H1 (cell line): ENCODE data around the gene FRMD4B. TPM values are rescaled to one million over a fixed set of nuclear protein-coding genes. Genes with fewer than 3 reads are reported as not detected.

Experiments used
- CTCF ChIA-PET: fragments of 300-600 bp; sonication (Branson Sonifier 250); formaldehyde crosslinking; loops from one replicate; lab custom pipeline; 2021; ENCODE audit not compliant: partially characterized antibody; lab: Charles Lee
- POLR2A ChIA-PET: fragments of 300-600 bp; sonication (Branson Sonifier 250); formaldehyde crosslinking; loops from one replicate; lab custom pipeline; 2021; ENCODE audit warnings: inconsistent platforms; ENCODE audit not compliant: partially characterized antibody; lab: Charles Lee
- DNase-seq, 2 experiments: peaks; one replicate each; pipeline versions ENCODE4 v3.0.0 to v3.0.0-alpha.2; 2010 to 2022; ENCODE audit warnings: low spot score in 2 of 2, low read depth in 1 of 2, mixed read lengths in 1 of 2
- FAIRE-seq: peaks from 2 replicates; lab custom pipeline; 2011; peaks lifted over from hg19 to GRCh38; lab: Jason Lieb, UNC
- H2AFZ ChIP-seq: 2 replicates; pipeline ENCODE4 v1.8.1; 2012; ENCODE audit warnings: low read length, inconsistent platforms
- H2AK5ac ChIP-seq: 2 replicates; pipeline ENCODE4 v1.6.1; 2013; ENCODE audit warnings: low read depth, low read length
- H2BK120ac ChIP-seq: replicated peaks from 2 replicates; pipeline ENCODE3; 2013; ENCODE audit warnings: low read depth, low read length, inconsistent platforms
- H2BK12ac ChIP-seq: 2 replicates; pipeline ENCODE4 v1.6.1; 2013; ENCODE audit warnings: low read depth, low read length
- H2BK15ac ChIP-seq: 2 replicates; pipeline ENCODE4 v1.6.1; 2013; ENCODE audit warnings: low read length
- H2BK20ac ChIP-seq: 2 replicates; pipeline ENCODE4 v1.6.1; 2013; ENCODE audit warnings: low read length
- H2BK5ac ChIP-seq: 2 replicates; pipeline ENCODE4 v1.6.1; 2013; ENCODE audit warnings: low read depth, low read length
- H3K14ac ChIP-seq: 2 replicates; pipeline ENCODE4 v1.6.1; 2013; ENCODE audit warnings: inconsistent platforms; ENCODE audit not compliant: insufficient read length
- H3K18ac ChIP-seq: 2 replicates; pipeline ENCODE4 v1.6.1; 2013; ENCODE audit warnings: low read length; ENCODE audit errors: extremely low read depth
- H3K23ac ChIP-seq: 2 replicates; pipeline ENCODE4 v1.6.1; 2013; ENCODE audit warnings: inconsistent platforms; ENCODE audit not compliant: insufficient read length
- H3K23me2 ChIP-seq: 2 replicates; pipeline ENCODE4 v1.6.1; 2013; ENCODE audit warnings: low read depth, low read length
- H3K27ac ChIP-seq: 2 replicates; pipeline ENCODE4 v1.6.1; 2011; ENCODE audit warnings: low read depth, low read length, inconsistent platforms
- H3K27me3 ChIP-seq, 4 experiments: replicated peaks in 1 of 4; 1 replicate in 1 of 4; 2 replicates in 3 of 4; pipeline versions ENCODE4 v1.6.1 to v1.8.1; 2011 to 2013; ENCODE audit warnings: low read length in 3 of 4, mild to moderate bottlenecking in 3 of 4, inconsistent platforms in 2 of 4, mixed read lengths in 2 of 4, moderate library complexity in 1 of 4; ENCODE audit not compliant: control insufficient read depth in 3 of 4, insufficient read depth in 3 of 4; ENCODE audit errors: extremely low read depth in 1 of 4
- H3K36me3 ChIP-seq, 4 experiments: 2 replicates each; pipeline versions ENCODE4 v1.6.1 to v1.8.1; 2011 to 2013; ENCODE audit warnings: mild to moderate bottlenecking in 4 of 4, low read length in 3 of 4, moderate library complexity in 2 of 4, control low read depth in 1 of 4, inconsistent platforms in 1 of 4; ENCODE audit not compliant: insufficient read depth in 4 of 4, control insufficient read depth in 2 of 4
- H3K4ac ChIP-seq: replicated peaks from 2 replicates; pipeline ENCODE3; 2013; ENCODE audit warnings: low read length, low read depth, mixed read lengths, inconsistent platforms; ENCODE audit not compliant: insufficient read length
- H3K4me1 ChIP-seq, 4 experiments: replicated peaks in 1 of 4; 1 replicate in 1 of 4; 2 replicates in 3 of 4; pipeline versions ENCODE4 v1.6.1 to v1.8.1; 2011 to 2013; ENCODE audit warnings: low read length in 3 of 4, inconsistent platforms in 2 of 4, mixed read lengths in 1 of 4; ENCODE audit not compliant: insufficient read depth in 4 of 4, control insufficient read depth in 3 of 4
- H3K4me2 ChIP-seq, 2 experiments: 2 replicates each; pipeline versions ENCODE4 v1.6.1 to v1.8.1; 2011 to 2013; ENCODE audit warnings: low read depth in 2 of 2, low read length in 2 of 2, control low read depth in 1 of 2, inconsistent platforms in 1 of 2, mild to moderate bottlenecking in 1 of 2; ENCODE audit not compliant: insufficient read depth in 1 of 2
- H3K4me3 ChIP-seq, 4 experiments: fragments of 200-600, 300-600 bp in 1 of 4; sonication (generic), shearing (Covaris generic), sonication (Bioruptor Twin) in 1 of 4; 2 replicates each; pipeline versions ENCODE4 v1.5.1 to v1.8.1; 2011 to 2016; ENCODE audit warnings: low read length in 4 of 4, low read depth in 3 of 4, control low read depth in 2 of 4, inconsistent platforms in 2 of 4, mild to moderate bottlenecking in 2 of 4, mixed read lengths in 1 of 4, moderate library complexity in 1 of 4; ENCODE audit not compliant: insufficient read depth in 2 of 4; ENCODE audit errors: extremely low read depth in 1 of 4
- H3K56ac ChIP-seq: replicated peaks from 2 replicates; pipeline ENCODE3; 2013; ENCODE audit warnings: low read depth, mild to moderate bottlenecking, mixed read lengths, low read length, inconsistent platforms; ENCODE audit not compliant: insufficient read length
- H3K79me1 ChIP-seq: 2 replicates; pipeline ENCODE4 v1.6.1; 2013; ENCODE audit warnings: low read depth, low read length, control low read depth
- H3K79me2 ChIP-seq, 2 experiments: 2 replicates each; pipeline versions ENCODE4 v1.6.1 to v1.8.1; 2012 to 2013; ENCODE audit warnings: low read length in 2 of 2, mild to moderate bottlenecking in 2 of 2, inconsistent platforms in 1 of 2; ENCODE audit not compliant: insufficient read depth in 2 of 2, control insufficient read depth in 1 of 2
- H3K9ac ChIP-seq, 4 experiments: replicated peaks in 1 of 4; 1 replicate in 1 of 4; 2 replicates in 3 of 4; pipeline versions ENCODE4 v1.6.1 to v1.8.1; 2011 to 2013; ENCODE audit warnings: low read depth in 3 of 4, low read length in 3 of 4, control low read depth in 2 of 4, mild to moderate bottlenecking in 2 of 4, moderate library complexity in 2 of 4, inconsistent platforms in 1 of 4; ENCODE audit errors: extremely low read depth in 1 of 4
- H3K9me3 ChIP-seq, 2 experiments: 2 replicates each; pipeline versions ENCODE4 v1.6.1 to v1.8.1; 2012 to 2013; ENCODE audit warnings: mild to moderate bottlenecking in 2 of 2, moderate library complexity in 2 of 2, control low read depth in 1 of 2, inconsistent platforms in 1 of 2, low read depth in 1 of 2, low read length in 1 of 2, mixed read lengths in 1 of 2; ENCODE audit not compliant: insufficient read depth in 2 of 2
- H4K20me1 ChIP-seq, 2 experiments: replicated peaks in 1 of 2; 2 replicates each; pipeline versions ENCODE3 to v1.8.1; 2011 to 2013; ENCODE audit warnings: inconsistent platforms in 2 of 2, low read length in 2 of 2, mild to moderate bottlenecking in 1 of 2; ENCODE audit not compliant: insufficient read depth in 2 of 2, control insufficient read depth in 1 of 2
- H4K5ac ChIP-seq: 2 replicates; pipeline ENCODE4 v1.6.1; 2013; ENCODE audit warnings: low read length, low read depth, mixed read lengths, inconsistent platforms; ENCODE audit not compliant: insufficient read length
- H4K8ac ChIP-seq: 2 replicates; pipeline ENCODE4 v1.8.0; 2013; ENCODE audit warnings: mild to moderate bottlenecking, moderate library complexity, low read length, inconsistent platforms; ENCODE audit not compliant: insufficient read depth; ENCODE audit errors: extremely low read depth
- H4K91ac ChIP-seq: replicated peaks from 2 replicates; pipeline ENCODE3; 2013; ENCODE audit warnings: low read length, mixed read lengths, inconsistent platforms; ENCODE audit not compliant: insufficient read length
- ASH2L ChIP-seq: fragments of 200-600, 300-600 bp; sonication (generic); IDR thresholded peaks from one replicate; pipeline ENCODE4 v1.7.1; 2017; ENCODE audit warnings: low read length
- BACH1 ChIP-seq: IDR thresholded peaks from 2 replicates; pipeline ENCODE4 v1.6.1; 2012; ENCODE audit warnings: low read length, improper control_type of control experiment
- GTF2F1 ChIP-seq: IDR thresholded peaks from 2 replicates; pipeline ENCODE4 v1.6.1; 2012; ENCODE audit warnings: low read depth, low read length, improper control_type of control experiment, borderline replicate concordance
- PHF8 ChIP-seq: fragments of 200-600 bp; sonication (generic); conservative IDR thresholded peaks from 2 replicates; pipeline ENCODE4 v1.7.1; 2012; ENCODE audit warnings: low read depth, mild to moderate bottlenecking, inconsistent platforms, low read length, moderate library complexity
- RNF2 ChIP-seq: fragments of 200-900, 300-1000 bp; sonication (generic); IDR thresholded peaks from 2 replicates; pipeline ENCODE4 v1.7.1; 2016; ENCODE audit warnings: borderline replicate concordance, low read depth, mild to moderate bottlenecking, antibody characterized with exemption, low read length; ENCODE audit not compliant: poor library complexity, severe bottlenecking; ENCODE audit errors: missing control alignments
- SAP30 ChIP-seq: fragments of 300-600 bp; sonication (generic); IDR thresholded peaks from 2 replicates; pipeline ENCODE4 v1.7.1; 2012; ENCODE audit warnings: low read length, moderate library complexity, mild to moderate bottlenecking, inconsistent platforms; ENCODE audit not compliant: insufficient read depth, insufficient replicate concordance
- TEAD4 ChIP-seq: IDR thresholded peaks from 2 replicates; pipeline ENCODE4 v1.6.1; 2012; ENCODE audit warnings: low read depth, low read length, inconsistent platforms, mixed read lengths
- WGBS, 2 experiments: shearing (Covaris generic) in 1 of 2; methylation state at CpG; one replicate each; pipeline versions ENCODE4 v1.1.6 to v1.1.7; 2013 to 2015; ENCODE audit warnings: low lambda C conversion rate in 2 of 2, mixed read lengths in 2 of 2, inconsistent platforms in 1 of 2, low coverage in 1 of 2, missing lambda C conversion rate in 1 of 2; ENCODE audit not compliant: insufficient replicate concordance in 2 of 2, insufficient coverage in 1 of 2, insufficient read length in 1 of 2; ENCODE audit errors: extremely low coverage in 1 of 2, missing lambda C conversion rate in 1 of 2; 5-methylcytosine and 5-hydroxymethylcytosine counted together
- polyA plus RNA-seq, 7 experiments: library from polyadenylated mRNA; depleted of rRNA in 3 of 7; stranded (reverse) in 5 of 7; unstranded in 2 of 7; fragments of >200 nt in 5 of 7; fragments of 200-250 nt in 2 of 7; gene quantifications; 1 replicate in 5 of 7; 2 replicates in 1 of 7; 4 replicates in 1 of 7; pipeline versions ENCODE4 v1.2.1 to v1.2.3, GENCODE V29; 2011 to 2013; ENCODE audit warnings: missing spikeins in 2 of 7, mixed read lengths in 2 of 7
- total RNA-seq: library from RNA; stranded (reverse); fragmentation: NEBNext Ultra II Directional; extraction: Animal tissue kit (Norgen Biotek cat#: 25700); gene quantifications from 2 replicates; pipeline ENCODE4 v1.2.1, GENCODE V29; 2021

FRMD4B gene
- total and polyA plus RNA-seq, 2 of the 8 experiments (the other 6 are each of a cell fraction or from before 2014, with no cell fraction given), result 2.7 to 7.2 TPM

GRCh38 chr3:69391554-69391953, 5.7 kb upstream of the FRMD4B start:
- ChIA-PET CTCF (interaction anchor here (0.6 to 3.4 kb wide), 3 partner anchors 18 to 891 kb away, joined by 3 to 13 read pairs (median 4); no protein-coding TSS in a partner anchor), POLR2A (no interaction called here)
- Histone ChIP-seq H3K27me3 (peaks cover 0 to 2% (median 0%) of the 10 kb centered on the region in 4 experiments; a peak in 2 of 7 replicates), H3K9ac (no peak overlapping the region), H4K8ac (no peak overlapping the region), H3K4ac (no peak overlapping the region), H3K36me3 (no peaks in the 10 kb centered on the region; a peak in 1 of 8 replicates), H3K18ac (no peak overlapping the region; the same call in 1 of the 2 replicates), H3K56ac (no peak overlapping the region), H2BK12ac (peak overlapping the region; percentile 3; the same call in 1 of the 2 replicates), H3K4me2 (no peak overlapping the region), H4K91ac (no peak overlapping the region), H3K4me3 (no peak overlapping the region), H3K14ac (no peak overlapping the region), H4K20me1 (peaks cover 0 to 1% of the 10 kb centered on the region in 2 experiments), H3K4me1 (peaks cover 0 to 11% (median 7%) of the 10 kb centered on the region in 4 experiments; a peak in 4 of 7 replicates), H3K23me2 (no peaks in the 10 kb centered on the region), H3K9me3 (peaks cover 0 to 2% of the 10 kb centered on the region in 2 experiments; a peak in 1 of 4 replicates), H3K23ac (no peak overlapping the region), H3K27ac (no peak overlapping the region), H2AFZ (no peak overlapping the region), H2BK15ac (no peak overlapping the region), H2BK120ac (peak overlapping the region; percentile 6), H2BK5ac (peak overlapping the region; percentile 50; the same call in 1 of the 2 replicates), H3K79me1 (no peaks in the 10 kb centered on the region), H2BK20ac (0 out of 2 replicates have a peak overlapping the region, but pooled peaks have one; percentile 84), H4K5ac (no peak overlapping the region), H2AK5ac (no peak overlapping the region), H3K79me2 (no peaks in the 10 kb centered on the region)
- FAIRE-seq (no peak), DNase-seq (no peak)
- TF ChIP-seq TEAD4 (no peak), RNF2 (no peak), SAP30 (no peak), PHF8 (no peak), GTF2F1 (no peak), BACH1 (no peak), ASH2L (no peak)
- WGBS, 2 experiments, result 86% methylated on average over 1 of the region's 1 CpG; no CpG with 5 or more reads in 1 of the 2 experiments
